ENCODE results near the gene MYL12A. TPM values are rescaled to one million over a fixed set of nuclear protein-coding genes. Genes with fewer than 3 reads are reported as not detected.

The MYL12A gene
- polyA plus RNA-seq, 3 donors, result 469 to 1,360 (median 1,139) TPM

- no peak overlapping the region for H3K4me3 Mint-ChIP-seq
- no peak overlapping the region for H3K27ac Mint-ChIP-seq
- Histone ChIP-seq H3K9me3 (replicated peaks in 1 of 2; ENCODE audit: control insufficient read depth in 1 of 2, insufficient read depth in 1 of 2, low read length in 2 of 2) (peaks cover 3 to 5% of the 10 kb centered on the region in 2 donors), H2AFZ (ENCODE audit: insufficient read depth, low read depth, low read length, poor library complexity, severe bottlenecking) (no peak overlapping the region), H3K9ac (ENCODE audit: insufficient read depth, low read length, poor library complexity, severe bottlenecking) (no peak overlapping the region), H4K20me1 (ENCODE audit: insufficient read depth, low read length) (no peaks in the 10 kb centered on the region), H3K4me3 (replicated peaks in 1 of 3; ENCODE audit: low read depth in 2 of 3, low read length in 3 of 3) (no peak overlapping the region), H3K4me2 (replicated peaks; ENCODE audit: extremely low read depth, low read length, poor library complexity, severe bottlenecking) (no peak overlapping the region), H3K4me1 (ENCODE audit: control insufficient read depth in 1 of 2, insufficient read depth in 2 of 2, low read length in 2 of 2) (peaks cover 0 to 3% of the 10 kb centered on the region in 2 donors), H3K27me3 (ENCODE audit: control insufficient read depth in 2 of 2, insufficient read depth in 2 of 2, low read length in 2 of 2) (no peaks in the 10 kb centered on the region), H3K79me2 (ENCODE audit: insufficient read depth, low read length) (no peaks in the 10 kb centered on the region), H3K36me3 (replicated peaks in 1 of 2; ENCODE audit: control insufficient read depth in 1 of 2, insufficient read depth in 2 of 2, low read length in 2 of 2) (no peaks in the 10 kb centered on the region), H3K27ac (ENCODE audit: low read depth in 1 of 2, low read length in 2 of 2) (no peak overlapping the region)
- H3K36me3 Mint-ChIP-seq, result peaks cover 7 to 8% of the 10 kb centered on the region in 2 donors
- H3K9me3 Mint-ChIP-seq, result peaks cover 0 to 10% (median 7%) of the 10 kb centered on the region in 7 donors
- TF ChIP-seq CTCF (IDR thresholded peaks at IDR 0.05), result no peak
- no peak for DNase-seq
- peaks cover 0 to 2% (median 0%) of the 10 kb centered on the region in 3 donors for H3K27me3 Mint-ChIP-seq (ENCODE audit: low read depth in 3 of 3)
- H3K4me1 Mint-ChIP-seq, result peaks cover 4% of the 10 kb centered on the region
- 95% methylated on average over 4 of the region's 4 CpGs for WGBS (ENCODE audit: insufficient coverage)
- intact Hi-C loops (cut with micrococcal nuclease), result no loop called here
Observed at GRCh38 chr18:3236470-3236869, 11.1 kb upstream of the MYL12A start.

GRCh38 chr18:3238742-3239141 lies 8.9 kb upstream of the MYL12A start:
- H3K27me3 ChIP-seq (ENCODE audit: control insufficient read depth in 2 of 2, insufficient read depth in 2 of 2, low read length in 2 of 2), result no peaks in the 10 kb centered on the region
- peaks cover 5 to 12% of the 10 kb centered on the region in 2 donors for H3K9me3 ChIP-seq (replicated peaks in 1 of 2; ENCODE audit: control insufficient read depth in 1 of 2, insufficient read depth in 1 of 2, low read length in 2 of 2)
- Mint-ChIP-seq H3K4me1 (peaks cover 7% of the 10 kb centered on the region), H3K36me3 (peaks cover 16 to 17% of the 10 kb centered on the region in 2 donors), H3K27ac (no peak overlapping the region), H3K4me3 (no peak overlapping the region), H3K9me3 (peaks cover 8 to 19% (median 12%) of the 10 kb centered on the region in 7 donors), H3K27me3 (ENCODE audit: low read depth in 3 of 3) (no peaks in the 10 kb centered on the region)
- intact Hi-C loops (cut with micrococcal nuclease), result no loop called here
- peaks cover 0 to 3% of the 10 kb centered on the region in 2 donors for H3K4me1 ChIP-seq (ENCODE audit: control insufficient read depth in 1 of 2, insufficient read depth in 2 of 2, low read length in 2 of 2)
- TF ChIP-seq CTCF (IDR thresholded peaks at IDR 0.05), result no peak
- no peaks in the 10 kb centered on the region for H3K79me2 ChIP-seq (ENCODE audit: insufficient read depth, low read length)
- no peaks in the 10 kb centered on the region for H4K20me1 ChIP-seq (ENCODE audit: insufficient read depth, low read length)
- H3K4me3 ChIP-seq (replicated peaks in 1 of 3; ENCODE audit: low read depth in 2 of 3, low read length in 3 of 3), result no peak overlapping the region
- H3K4me2 ChIP-seq (replicated peaks; ENCODE audit: extremely low read depth, low read length, poor library complexity, severe bottlenecking), result no peak overlapping the region
- H3K27ac ChIP-seq (ENCODE audit: low read depth in 1 of 2, low read length in 2 of 2), result no peak overlapping the region
- no peak overlapping the region for H3K9ac ChIP-seq (ENCODE audit: insufficient read depth, low read length, poor library complexity, severe bottlenecking)
- no peak overlapping the region for H2AFZ ChIP-seq (ENCODE audit: insufficient read depth, low read depth, low read length, poor library complexity, severe bottlenecking)
- no peak for DNase-seq
- 86% methylated on average over 1 of the region's 2 CpGs for WGBS (ENCODE audit: insufficient coverage)
- no peaks in the 10 kb centered on the region for H3K36me3 ChIP-seq (replicated peaks in 1 of 2; ENCODE audit: control insufficient read depth in 1 of 2, insufficient read depth in 2 of 2, low read length in 2 of 2)

Data from CD14-positive monocyte (primary cell).